ENCODE results near the gene SMC1B.
"Not testable (repeated sequence)": the region's sequence is repeated elsewhere in the genome, so short reads cannot be mapped to it uniquely, and the experiment has no call there.

Gene SMC1B

DNA sequence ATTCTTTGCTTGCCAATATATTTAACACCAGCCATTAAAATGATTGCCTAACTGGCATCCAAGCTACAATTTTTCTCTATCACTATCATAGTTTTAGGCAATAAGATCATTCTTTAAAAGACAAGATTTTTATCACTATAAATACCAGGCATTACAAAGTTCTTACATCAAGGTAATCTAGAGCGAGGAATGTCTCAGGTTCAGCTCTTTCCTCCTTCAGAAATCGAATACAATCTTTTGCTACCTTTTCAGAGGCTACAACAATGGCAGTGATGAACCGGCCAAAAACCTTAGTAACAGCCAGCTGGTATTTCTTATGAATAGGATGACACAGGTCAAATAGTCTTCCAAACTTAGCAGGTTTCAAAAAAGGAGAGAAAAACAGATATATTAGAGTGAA is 23.9 kb downstream of the SMC1B start:
- DNase-seq (ENCODE audit: low read depth in 1 of 2, low spot score in 1 of 2), result no peak
- in situ Hi-C loops (cut with HindIII; ENCODE audit: low pct_unique_long_range_greater_than_20kb, low sequenced_read_pairs), result no loop called here
- TF ChIP-seq JUND (IDR thresholded peaks at IDR 0.05; ENCODE audit: low read depth), result no peak

DNA sequence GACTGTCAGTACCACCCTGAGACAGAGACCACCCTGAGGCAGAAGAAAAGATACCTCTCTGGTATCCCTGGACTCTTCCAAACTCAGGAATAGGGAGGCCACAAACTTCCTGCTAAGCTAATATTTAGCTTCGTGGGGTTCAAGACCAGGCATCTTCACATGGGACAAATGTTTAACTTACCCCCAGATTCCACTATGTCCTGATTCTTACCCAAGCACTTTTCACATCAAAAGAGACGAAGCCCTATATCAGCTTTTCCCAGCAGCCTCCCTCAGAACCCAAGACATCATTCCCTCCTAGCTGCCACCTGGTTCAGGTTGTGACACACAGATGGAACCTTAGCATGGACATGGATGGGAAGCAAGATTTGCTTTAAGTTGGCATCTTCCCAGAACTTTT is 32.1 kb downstream of the SMC1B start:
- in situ Hi-C loops (cut with HindIII; ENCODE audit: low pct_unique_long_range_greater_than_20kb, low sequenced_read_pairs), result no loop called here
- no peak for DNase-seq (ENCODE audit: low read depth in 1 of 2, low spot score in 1 of 2)
- no peak for TF ChIP-seq JUND (IDR thresholded peaks at IDR 0.05; ENCODE audit: low read depth)

DNA sequence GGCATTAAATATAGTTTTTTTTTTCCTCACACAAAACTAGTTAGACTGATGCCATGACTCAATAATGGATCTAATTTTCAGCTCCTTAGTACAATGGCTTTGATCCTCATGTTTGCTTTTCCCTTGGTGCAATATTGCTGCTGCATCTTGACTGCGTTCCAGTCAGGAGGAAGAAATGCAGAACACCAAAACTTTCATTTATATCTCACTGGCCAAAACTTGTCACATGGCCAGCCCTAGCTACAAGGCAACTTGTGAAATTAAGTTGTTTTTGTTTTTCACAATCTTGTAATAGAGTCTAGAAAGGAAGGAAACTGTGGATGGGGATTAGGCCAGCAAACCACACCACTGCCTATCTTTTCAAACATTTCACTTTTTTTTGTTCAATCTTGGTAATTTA is 36.7 kb downstream of the SMC1B start:
- no peak for TF ChIP-seq JUND (IDR thresholded peaks at IDR 0.05; ENCODE audit: low read depth)
- in situ Hi-C loops (cut with HindIII; ENCODE audit: low pct_unique_long_range_greater_than_20kb, low sequenced_read_pairs), result no loop called here
- DNase-seq (ENCODE audit: low read depth in 1 of 2, low spot score in 1 of 2), result no peak

DNA sequence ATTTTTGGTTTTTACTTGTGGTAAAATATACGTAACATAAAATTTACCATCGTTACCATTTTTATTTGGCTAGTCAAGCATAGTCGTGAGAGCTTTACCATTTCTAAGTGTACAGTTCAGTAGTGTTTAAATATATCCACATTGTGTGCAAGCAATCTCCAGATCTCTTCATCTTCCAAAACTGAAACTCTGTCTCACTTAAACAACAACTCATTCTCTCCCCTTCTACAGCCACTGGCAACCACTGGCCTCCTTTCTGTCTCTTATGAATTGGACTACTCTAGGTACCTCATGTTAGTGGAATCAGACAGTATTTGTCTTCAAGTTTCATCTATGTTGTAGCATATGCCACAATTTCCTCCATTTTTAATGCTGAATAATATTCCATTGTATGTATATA is 37.4 kb downstream of the SMC1B start:
- no peak for DNase-seq (ENCODE audit: low read depth in 1 of 2, low spot score in 1 of 2)
- no peak for TF ChIP-seq JUND (IDR thresholded peaks at IDR 0.05; ENCODE audit: low read depth)
- in situ Hi-C loops (cut with HindIII; ENCODE audit: low pct_unique_long_range_greater_than_20kb, low sequenced_read_pairs), result no loop called here

DNA sequence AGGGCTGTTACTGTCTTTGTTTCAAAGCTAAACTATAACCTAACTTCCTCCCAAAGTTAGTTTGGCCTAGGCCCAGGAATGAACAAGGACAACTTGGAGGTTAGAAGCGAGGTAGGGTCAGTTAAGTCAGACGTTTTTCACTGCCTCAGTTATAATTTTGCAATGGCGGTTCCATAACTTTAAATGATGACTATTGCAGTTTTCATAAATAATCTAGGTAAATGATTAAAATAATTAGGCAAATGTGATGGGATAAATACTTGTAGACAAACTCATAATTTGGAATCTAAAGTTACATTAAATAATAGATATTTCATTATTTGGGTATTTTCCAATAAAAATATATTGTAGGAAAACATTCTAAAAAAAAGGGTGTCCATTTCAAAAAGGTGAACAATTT is 39.8 kb downstream of the SMC1B start:
- in situ Hi-C loops (cut with HindIII; ENCODE audit: low pct_unique_long_range_greater_than_20kb, low sequenced_read_pairs); DNase-seq (ENCODE audit: low read depth in 1 of 2, low spot score in 1 of 2): not testable (repeated sequence)

DNA sequence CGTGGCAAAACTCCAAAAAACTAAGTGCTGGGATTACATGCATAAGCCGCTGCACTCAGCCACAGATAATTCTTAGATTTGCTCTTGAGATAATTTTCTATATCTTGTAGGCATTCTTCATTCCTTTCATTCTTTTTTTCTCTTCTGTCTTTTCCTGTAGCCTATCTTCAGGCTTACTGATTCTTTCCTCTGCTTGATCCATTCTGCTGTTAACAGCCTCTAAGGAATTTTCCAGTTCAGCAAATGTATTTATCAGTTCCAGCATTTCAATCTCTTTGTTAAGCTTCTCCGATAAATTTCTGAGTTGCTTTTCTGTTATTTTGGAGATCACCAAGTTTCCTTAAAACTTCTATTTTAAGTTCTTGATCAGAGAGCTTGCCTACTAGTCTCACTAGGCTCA is 46.7 kb downstream of the SMC1B start:
- DNase-seq (ENCODE audit: low read depth in 1 of 2, low spot score in 1 of 2), result no peak
- in situ Hi-C loops (cut with HindIII; ENCODE audit: low pct_unique_long_range_greater_than_20kb, low sequenced_read_pairs), result no loop called here
- TF ChIP-seq JUND (IDR thresholded peaks at IDR 0.05; ENCODE audit: low read depth), result no peak

DNA sequence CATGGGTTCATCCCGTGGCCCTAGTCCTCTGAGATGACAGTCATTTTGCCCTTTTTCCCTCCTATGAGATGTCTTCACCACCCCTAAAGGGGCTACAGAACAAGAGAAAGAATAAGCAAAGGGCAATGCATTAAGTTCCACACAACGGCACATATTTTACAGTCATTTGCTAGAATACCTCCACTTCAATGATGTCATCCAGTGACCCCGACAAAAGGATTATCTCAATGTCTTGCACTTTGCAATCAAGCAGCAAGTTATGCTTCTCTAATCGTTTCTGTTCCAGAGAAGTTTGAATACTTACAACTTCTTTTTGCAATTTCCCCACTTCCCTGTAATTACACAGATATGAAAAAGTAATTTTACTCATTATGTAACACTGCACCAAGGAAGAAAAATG is 53.8 kb downstream of the SMC1B start:
- TF ChIP-seq JUND (IDR thresholded peaks at IDR 0.05; ENCODE audit: low read depth), result no peak
- DNase-seq (ENCODE audit: low read depth in 1 of 2, low spot score in 1 of 2), result no peak
- in situ Hi-C loops (cut with HindIII; ENCODE audit: low pct_unique_long_range_greater_than_20kb, low sequenced_read_pairs), result no loop called here

DNA sequence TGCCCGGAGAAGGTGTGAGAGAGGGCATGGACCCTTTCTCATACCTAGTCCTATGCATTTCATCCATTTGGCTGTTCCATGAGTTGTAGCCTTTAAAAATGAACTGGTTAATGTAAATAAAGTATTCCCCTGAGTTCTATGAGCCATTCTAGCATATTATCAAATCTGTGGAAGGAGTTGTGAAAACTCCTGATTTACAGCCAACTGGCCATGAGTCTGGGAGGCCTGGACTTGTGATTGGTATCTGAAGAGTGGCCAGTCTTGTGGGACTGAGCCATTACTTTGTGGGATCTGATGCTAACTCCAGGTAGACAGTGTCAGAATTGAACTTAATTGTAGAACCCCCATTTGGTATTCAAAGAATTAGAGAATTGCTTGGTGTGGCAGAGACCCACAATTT is 55.3 kb downstream of the SMC1B start:
- TF ChIP-seq JUND (IDR thresholded peaks at IDR 0.05; ENCODE audit: low read depth), result no peak
- DNase-seq (ENCODE audit: low read depth in 1 of 2, low spot score in 1 of 2), result no peak
- in situ Hi-C loops (cut with HindIII; ENCODE audit: low pct_unique_long_range_greater_than_20kb, low sequenced_read_pairs), result no loop called here

DNA sequence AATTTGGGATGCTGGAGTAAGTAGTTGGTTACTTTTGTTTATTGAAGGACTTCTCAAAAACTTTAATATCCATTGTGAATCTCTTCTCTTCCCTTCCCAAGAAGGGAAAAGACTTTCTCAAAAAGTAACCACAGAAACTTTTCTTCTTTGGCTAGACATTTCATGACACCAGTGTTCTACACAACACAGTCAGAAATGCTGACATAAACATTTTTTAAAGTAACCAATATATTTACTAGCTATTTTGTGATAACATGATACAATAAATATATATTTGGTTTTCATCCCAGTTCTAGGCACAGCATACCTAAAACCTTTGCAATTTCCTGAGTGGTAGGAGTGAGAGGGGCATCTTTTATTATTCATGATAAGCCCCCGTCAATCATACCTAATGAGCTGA is 55.9 kb downstream of the SMC1B start:
- in situ Hi-C loops (cut with HindIII; ENCODE audit: low pct_unique_long_range_greater_than_20kb, low sequenced_read_pairs), result no loop called here
- TF ChIP-seq JUND (IDR thresholded peaks at IDR 0.05; ENCODE audit: low read depth), result no peak
- DNase-seq (ENCODE audit: low read depth in 1 of 2, low spot score in 1 of 2), result no peak

DNA sequence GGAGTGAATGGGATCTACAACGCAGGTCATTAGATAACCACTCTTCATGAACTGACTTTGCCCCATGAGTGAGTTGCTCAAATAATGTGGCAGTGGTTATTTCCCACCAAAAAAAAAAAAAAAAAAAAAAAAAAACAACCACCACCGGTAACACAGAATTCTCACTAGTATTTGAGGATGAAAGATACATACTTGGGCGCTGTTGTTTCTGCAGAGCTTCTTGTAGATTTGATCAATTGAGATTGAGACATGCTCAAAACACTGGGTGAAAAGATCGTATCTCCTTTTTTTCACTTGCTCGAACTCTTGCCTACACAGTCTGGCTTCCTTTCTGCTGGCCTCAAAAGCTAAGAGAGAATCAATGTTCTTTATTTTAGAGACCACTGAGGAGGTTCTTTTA is 59.6 kb downstream of the SMC1B start:
- DNase-seq (ENCODE audit: low read depth in 1 of 2, low spot score in 1 of 2), result no peak
- in situ Hi-C loops (cut with HindIII; ENCODE audit: low pct_unique_long_range_greater_than_20kb, low sequenced_read_pairs), result no loop called here
- TF ChIP-seq JUND (IDR thresholded peaks at IDR 0.05; ENCODE audit: low read depth), result no peak

DNA sequence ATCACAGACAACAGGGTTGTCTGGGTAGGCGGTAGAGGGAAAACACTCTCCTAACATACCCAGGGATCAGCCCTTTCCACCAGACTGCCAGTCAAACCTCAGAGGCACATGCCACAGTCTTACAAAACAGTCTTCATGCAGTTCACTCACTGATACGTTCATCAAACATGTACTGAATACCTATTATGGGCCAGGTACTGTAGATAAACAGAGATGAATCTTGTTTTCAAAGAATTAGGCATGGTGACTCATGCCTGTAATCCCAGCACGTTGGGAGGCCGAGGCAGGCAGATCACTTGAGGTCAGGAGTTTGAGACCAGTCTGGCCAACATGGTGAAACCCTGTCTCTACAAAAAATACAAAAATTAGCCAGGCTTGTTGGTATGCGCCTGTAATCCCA is 60.6 kb downstream of the SMC1B start:
- in situ Hi-C loops (cut with HindIII; ENCODE audit: low pct_unique_long_range_greater_than_20kb, low sequenced_read_pairs); DNase-seq (ENCODE audit: low read depth in 1 of 2, low spot score in 1 of 2): not testable (repeated sequence)

DNA sequence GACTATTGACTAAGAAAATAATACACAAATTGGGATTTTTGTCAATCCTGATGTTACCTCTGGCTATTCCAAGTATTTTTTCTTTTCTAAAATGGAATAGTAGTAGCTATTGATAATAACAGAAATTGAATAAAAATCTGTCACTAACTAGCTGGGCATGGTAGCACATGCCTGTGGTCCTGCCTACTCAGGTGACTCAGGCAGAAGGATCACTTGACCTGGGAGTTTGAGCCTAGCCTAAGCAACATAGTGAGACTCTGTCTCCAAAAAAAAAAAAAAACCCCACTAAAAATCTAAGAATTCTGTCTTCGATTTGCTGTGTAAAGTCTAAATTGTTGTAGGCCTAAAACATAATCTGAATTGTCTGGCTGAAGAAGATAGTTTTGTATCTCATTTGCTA is 61.4 kb downstream of the SMC1B start:
- DNase-seq (ENCODE audit: low read depth in 1 of 2, low spot score in 1 of 2), result no peak
- no peak for TF ChIP-seq JUND (IDR thresholded peaks at IDR 0.05; ENCODE audit: low read depth)

DNA sequence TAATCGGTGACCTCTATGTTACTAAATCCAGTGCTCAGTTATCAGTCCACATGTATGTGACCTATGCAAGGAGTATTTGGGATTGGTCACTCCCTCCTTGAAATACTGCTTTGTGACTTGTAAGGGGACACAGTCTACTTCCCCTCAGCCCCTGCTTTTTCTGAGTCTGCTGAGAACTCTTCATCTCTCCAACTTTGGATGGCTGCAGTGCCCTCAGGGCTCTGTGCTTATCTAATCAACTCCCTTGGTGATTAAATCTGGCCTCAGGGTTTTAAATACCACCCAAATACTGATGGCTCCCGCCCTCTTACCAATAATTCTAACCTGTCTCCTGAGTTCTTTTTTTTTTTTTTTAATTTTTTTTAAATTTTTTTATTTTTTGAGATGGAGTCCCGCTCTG is 63.5 kb downstream of the SMC1B start:
- in situ Hi-C loops (cut with HindIII; ENCODE audit: low pct_unique_long_range_greater_than_20kb, low sequenced_read_pairs), result no loop called here
- DNase-seq (ENCODE audit: low read depth in 1 of 2, low spot score in 1 of 2), result no peak
- TF ChIP-seq JUND (IDR thresholded peaks at IDR 0.05; ENCODE audit: low read depth), result no peak

More for the DNA sequence above, 61.4 kb downstream of the SMC1B start:
- in situ Hi-C loops (cut with HindIII; ENCODE audit: low pct_unique_long_range_greater_than_20kb, low sequenced_read_pairs), result no loop called here

DNA sequence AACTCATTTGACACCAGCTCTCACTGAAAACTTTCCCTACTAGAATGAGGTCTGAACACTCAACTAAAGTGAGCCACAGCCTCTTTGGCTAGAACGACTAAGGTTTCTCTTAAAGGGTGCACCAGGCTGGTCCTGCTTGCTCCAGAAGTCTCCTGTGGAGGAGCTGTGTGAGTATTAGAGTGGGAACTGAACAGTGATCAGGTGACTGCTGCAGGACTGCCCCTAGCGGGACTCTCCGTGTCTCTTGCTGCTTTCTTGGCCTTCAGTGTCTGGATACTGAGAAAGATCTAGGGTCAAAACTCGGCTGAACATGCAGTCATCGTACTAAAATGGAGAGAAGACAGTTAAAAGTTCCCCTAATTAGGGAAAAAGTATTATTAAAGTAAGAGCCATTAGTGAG is 69.1 kb downstream of the SMC1B start:
- DNase-seq (ENCODE audit: low read depth in 1 of 2, low spot score in 1 of 2), result peak; percentile 53 to 66

DNA sequence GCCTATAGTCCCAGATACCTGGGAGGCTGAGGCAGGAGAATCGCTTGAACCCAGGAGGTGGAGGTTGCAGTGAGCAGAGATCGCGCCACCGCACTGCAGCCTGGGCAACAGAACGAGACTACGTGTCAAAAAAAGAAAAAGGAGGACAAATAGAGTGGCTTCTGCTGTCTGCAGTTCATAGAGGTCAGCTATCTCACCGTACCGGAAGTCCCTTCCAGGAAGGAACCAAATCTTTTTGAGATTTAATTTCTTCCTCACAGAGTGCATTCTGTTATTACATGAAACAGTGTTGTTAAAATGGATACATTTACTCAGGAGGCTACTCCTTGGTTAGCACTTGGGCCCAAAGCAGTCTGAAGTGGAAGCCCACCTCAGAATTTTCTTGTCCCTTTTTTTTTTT is 70.3 kb downstream of the SMC1B start:
- no peak for DNase-seq (ENCODE audit: low read depth in 1 of 2, low spot score in 1 of 2)
- TF ChIP-seq JUND (IDR thresholded peaks at IDR 0.05; ENCODE audit: low read depth), result no peak
- in situ Hi-C loops (cut with HindIII; ENCODE audit: low pct_unique_long_range_greater_than_20kb, low sequenced_read_pairs), result no loop called here

More for the DNA sequence above, 69.1 kb downstream of the SMC1B start:
- no peak for TF ChIP-seq JUND (IDR thresholded peaks at IDR 0.05; ENCODE audit: low read depth)
- in situ Hi-C loops (cut with HindIII; ENCODE audit: low pct_unique_long_range_greater_than_20kb, low sequenced_read_pairs), result no loop called here

Data from T47D (cell line).